GM12874 (cell line): Measurements from ENCODE around the gene UBE2M.

ENCODE experiments used
- TF ChIP-seq, protein P1 (sequence below): IDR thresholded peaks from 2 replicates; pipeline ENCODE4 v1.5.1; 2011; ENCODE audit warnings: low read depth, mild to moderate bottlenecking, control low read depth, low read length, moderate library complexity; ENCODE audit not compliant: insufficient read depth

UBE2M gene

DNA sequence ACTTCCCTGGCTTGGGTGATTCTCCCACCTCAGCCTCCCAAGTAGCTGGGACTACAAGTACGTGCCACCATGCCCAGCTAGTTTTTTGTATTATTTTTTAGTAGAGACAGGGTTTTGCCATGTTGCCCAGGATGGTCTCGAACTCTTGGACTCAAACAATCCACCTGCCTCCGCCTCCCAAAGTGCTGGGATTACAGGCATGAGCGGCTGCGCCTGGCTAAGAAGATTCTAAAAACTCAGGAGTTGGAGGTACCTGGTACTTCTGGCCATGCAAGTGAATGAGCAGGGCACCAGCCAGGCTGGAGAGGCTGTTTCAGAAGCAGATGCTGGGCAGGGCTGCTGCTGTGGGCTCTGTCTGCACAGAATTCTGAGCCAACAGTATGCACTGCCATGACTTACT lies 8.6 kb upstream of the UBE2M start:
- TF ChIP-seq, protein P1, sequence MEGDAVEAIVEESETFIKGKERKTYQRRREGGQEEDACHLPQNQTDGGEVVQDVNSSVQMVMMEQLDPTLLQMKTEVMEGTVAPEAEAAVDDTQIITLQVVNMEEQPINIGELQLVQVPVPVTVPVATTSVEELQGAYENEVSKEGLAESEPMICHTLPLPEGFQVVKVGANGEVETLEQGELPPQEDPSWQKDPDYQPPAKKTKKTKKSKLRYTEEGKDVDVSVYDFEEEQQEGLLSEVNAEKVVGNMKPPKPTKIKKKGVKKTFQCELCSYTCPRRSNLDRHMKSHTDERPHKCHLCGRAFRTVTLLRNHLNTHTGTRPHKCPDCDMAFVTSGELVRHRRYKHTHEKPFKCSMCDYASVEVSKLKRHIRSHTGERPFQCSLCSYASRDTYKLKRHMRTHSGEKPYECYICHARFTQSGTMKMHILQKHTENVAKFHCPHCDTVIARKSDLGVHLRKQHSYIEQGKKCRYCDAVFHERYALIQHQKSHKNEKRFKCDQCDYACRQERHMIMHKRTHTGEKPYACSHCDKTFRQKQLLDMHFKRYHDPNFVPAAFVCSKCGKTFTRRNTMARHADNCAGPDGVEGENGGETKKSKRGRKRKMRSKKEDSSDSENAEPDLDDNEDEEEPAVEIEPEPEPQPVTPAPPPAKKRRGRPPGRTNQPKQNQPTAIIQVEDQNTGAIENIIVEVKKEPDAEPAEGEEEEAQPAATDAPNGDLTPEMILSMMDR: no peak

DNA sequence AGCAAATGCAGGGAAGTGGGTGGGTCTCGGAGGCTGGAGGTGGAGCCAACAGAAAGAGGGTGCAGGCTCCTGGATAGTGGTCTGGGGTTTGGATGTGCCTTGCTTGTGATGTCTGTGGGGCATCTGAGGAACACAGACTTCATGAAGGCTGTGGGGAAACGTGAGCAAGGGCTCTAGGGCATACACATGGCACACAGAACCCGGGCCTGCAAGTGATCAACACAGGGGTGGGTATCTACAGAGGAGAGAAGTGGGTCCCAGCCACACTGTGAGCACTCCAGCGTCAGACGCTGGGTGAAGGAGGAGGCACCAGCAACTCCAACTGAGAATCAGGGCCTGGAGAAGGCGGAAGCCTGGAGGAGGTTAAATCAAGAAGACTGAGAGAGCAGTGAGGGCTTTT lies 5.4 kb upstream of the UBE2M start:
- TF ChIP-seq, protein P1: no peak

DNA sequence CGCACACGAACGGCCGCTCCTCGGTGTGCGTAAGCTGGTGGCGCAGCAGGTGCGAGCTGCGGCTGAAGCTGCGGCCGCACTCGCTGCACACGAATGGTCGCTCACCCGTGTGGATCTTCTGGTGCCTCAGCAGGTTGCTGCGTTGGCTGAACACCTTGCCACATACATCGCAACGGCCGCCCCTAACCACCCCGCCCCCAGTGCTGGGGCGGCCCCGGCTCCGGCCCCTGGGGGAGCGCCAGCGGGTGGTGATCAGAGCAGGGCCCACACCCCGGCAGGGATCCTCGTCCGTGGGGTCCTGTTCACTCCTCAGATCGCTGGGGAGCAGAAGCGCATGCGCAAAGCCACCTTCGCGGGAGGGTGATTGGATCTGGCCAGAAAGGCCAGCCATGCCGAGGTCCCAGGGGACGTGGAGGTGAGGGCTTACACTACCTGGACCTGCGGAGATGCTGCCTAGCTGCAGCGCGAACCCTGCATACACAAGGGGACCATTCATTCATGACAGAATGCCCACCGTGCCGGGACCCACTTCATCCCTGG lies 4.7 kb upstream of the UBE2M start:
- TF ChIP-seq, protein P1: no peak

DNA sequence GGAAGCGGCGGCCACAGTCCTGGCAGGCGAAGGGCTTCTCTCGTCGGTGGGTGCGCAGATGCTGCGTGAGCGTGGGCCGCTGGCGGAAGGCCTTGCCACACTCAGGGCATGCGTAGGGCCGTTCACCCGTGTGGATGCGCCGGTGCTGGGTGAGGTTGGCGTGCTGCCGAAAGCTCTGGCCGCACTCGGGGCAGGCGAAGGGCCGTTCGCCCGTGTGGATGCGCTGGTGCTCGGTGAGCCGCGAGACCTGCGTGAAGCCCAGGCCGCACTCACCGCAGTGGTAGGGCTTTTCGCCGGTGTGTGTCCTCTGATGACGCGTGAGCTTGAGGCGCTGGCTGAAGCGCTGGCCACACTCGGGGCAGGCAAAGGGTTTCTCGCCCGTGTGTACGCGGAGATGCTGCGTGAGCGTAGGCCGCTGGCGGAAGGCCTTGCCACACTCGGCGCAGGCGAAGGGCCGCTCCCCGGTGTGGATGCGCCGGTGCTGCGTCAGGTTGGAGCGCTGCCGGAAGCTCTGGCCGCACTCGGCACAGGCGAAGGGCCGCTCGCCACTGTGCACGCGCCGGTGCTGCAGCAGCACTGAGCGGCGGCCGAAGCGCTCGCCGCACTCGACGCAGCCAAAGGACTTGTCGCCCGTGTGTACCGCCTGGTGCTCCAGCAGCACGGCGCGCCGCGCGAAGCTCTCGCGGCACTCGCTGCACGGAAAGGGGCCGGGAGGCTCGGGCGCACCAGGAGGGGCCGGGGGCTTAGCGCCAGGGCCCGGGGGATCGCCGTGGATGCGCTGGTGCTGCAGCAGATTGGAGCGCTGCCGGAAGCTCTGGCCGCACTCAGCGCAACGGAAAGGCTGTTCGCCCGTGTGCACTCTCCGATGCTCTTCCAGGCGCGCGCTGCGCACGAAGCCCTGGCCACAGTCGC lies 4.0 kb upstream of the UBE2M start:
- TF ChIP-seq, protein P1: no peak

DNA sequence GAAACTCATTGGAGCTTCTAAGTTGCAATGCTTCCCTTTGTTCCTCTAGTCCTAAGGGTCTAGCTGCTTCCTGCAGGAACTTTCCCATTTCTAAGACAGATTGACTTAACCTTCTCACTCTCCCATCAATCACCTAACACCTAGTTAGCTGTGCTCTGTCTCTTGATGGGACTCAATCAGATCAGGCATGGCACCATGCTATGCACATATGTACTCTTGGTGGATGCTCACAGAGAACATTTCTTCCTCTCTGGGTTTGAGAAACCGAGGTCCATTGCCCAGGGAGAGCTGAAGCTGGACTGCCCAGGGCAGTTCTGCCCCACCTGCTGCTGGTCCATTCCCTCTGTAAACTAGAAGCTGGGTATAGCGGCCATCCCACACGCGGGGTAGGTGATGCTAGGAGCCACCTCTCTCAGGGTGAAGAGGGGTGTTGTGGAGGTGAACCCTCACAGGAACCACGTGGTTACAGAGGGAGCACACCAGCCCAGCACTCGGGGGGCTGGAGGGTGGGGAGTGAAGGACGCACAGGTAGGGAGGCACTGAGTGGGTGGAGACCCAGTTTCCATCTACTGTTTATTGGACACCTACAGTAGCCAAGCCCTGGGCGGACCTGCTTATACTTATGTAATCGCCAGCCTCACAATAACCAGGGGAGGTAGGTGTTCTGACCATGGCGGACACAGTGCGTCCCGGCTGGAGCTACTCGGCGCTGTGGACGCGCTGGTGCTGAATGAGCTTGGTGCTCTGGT lies 3.1 kb upstream of the UBE2M start:
- TF ChIP-seq, protein P1: no peak

DNA sequence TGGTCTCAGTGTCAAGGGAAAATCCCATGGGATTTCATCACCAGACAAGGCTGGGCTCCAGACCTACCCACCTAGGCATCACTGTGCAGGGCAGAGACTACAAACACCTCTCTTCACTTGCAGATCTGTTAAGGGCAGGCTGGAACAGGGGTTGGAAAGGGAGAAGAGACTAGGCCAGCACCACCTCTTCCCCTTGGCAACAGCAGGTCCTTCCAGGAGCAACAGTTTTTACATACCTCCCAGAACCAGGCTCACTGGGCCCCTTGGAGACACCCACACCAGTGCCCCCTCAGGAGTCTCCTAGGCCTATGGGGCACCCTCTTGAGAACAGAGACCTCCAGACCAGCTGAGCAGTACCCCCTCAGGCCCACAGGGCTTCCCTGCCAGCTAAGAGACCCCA lies 2.5 kb upstream of the UBE2M start:
- TF ChIP-seq, protein P1: no peak
